HEK293 (cell line): Measurements from ENCODE around the gene KRTCAP3.

Experiments used
- CTCF ChIA-PET: fragments of 350-600 bp; formaldehyde crosslinking; extraction: SDS; loops from one replicate; lab custom pipeline; 2021; ENCODE audit warnings: antibody characterized with exemption; lab: Yijun Ruan, JAX
- POLR2A ChIA-PET: fragments of 300-600 bp; formaldehyde crosslinking; extraction: SDS; loops from one replicate; lab custom pipeline; 2020; ENCODE audit warnings: antibody characterized with exemption, inconsistent platforms; lab: Yijun Ruan, JAX
- H3K27ac ChIP-seq: fragments of 200-500 bp; sonication (Bioruptor generic); 2 replicates; pipeline ENCODE4 v1.5.1; 2014; ENCODE audit warnings: low read depth, low read length, control low read depth, inconsistent platforms; ENCODE audit errors: extremely low read depth
- H3K36me3 ChIP-seq, 2 experiments: fragments of 200-500 bp in 1 of 2; sonication (Bioruptor generic) in 1 of 2; 1 replicate in 1 of 2; 2 replicates in 1 of 2; pipeline ENCODE4 v1.5.1; 2014 to 2017; ENCODE audit warnings: inconsistent platforms in 2 of 2, low read length in 2 of 2; ENCODE audit not compliant: control insufficient read depth in 2 of 2, insufficient read depth in 1 of 2
- H3K4me1 ChIP-seq: fragments of 200-500 bp; sonication (Bioruptor generic); 2 replicates; pipeline ENCODE4 v1.5.1; 2014; ENCODE audit warnings: mild to moderate bottlenecking, low read length, inconsistent platforms; ENCODE audit not compliant: control insufficient read depth, insufficient read depth
- H3K4me3 ChIP-seq: 2 replicates; pipeline ENCODE4 v1.5.1; 2011; ENCODE audit warnings: low read depth, mild to moderate bottlenecking, control low read depth, low read length, moderate library complexity
- H3K9me3 ChIP-seq: fragments of 200-500 bp; sonication (Bioruptor generic); 2 replicates; pipeline ENCODE4 v1.5.1; 2014; ENCODE audit warnings: low read depth, low read length, inconsistent platforms; ENCODE audit not compliant: control insufficient read depth, insufficient read depth
- GLI2 ChIP-seq: fragments of 450-650 bp; formaldehyde crosslinking; IDR thresholded peaks from 2 replicates; pipeline ENCODE4; 2017; ENCODE audit warnings: missing biosample characterization, missing genetic modification characterization, low read depth, borderline replicate concordance
- SCRT1 ChIP-seq: fragments of 450-650 bp; formaldehyde crosslinking; IDR thresholded peaks from 2 replicates; pipeline ENCODE4 v1.5.1; 2016; ENCODE audit warnings: missing biosample characterization, missing genetic modification characterization, borderline replicate concordance
- SP3 ChIP-seq: fragments of 450-650 bp; formaldehyde crosslinking; IDR thresholded peaks from 2 replicates; pipeline ENCODE4 v1.5.1; 2016; ENCODE audit warnings: missing biosample characterization, missing genetic modification characterization
- ZBTB1 ChIP-seq: fragments of 450-650 bp; formaldehyde crosslinking; IDR thresholded peaks from 2 replicates; pipeline ENCODE4 v1.5.1; 2016; ENCODE audit warnings: missing biosample characterization, missing genetic modification characterization
- ZBTB26 ChIP-seq: fragments of 450-650 bp; formaldehyde crosslinking; optimal IDR thresholded peaks from 2 replicates; pipeline ENCODE3; 2016; ENCODE audit warnings: missing biosample characterization, mild to moderate bottlenecking, missing genetic modification characterization
- ZNF112 ChIP-seq: fragments of 450-650 bp; formaldehyde crosslinking; IDR thresholded peaks from 2 replicates; pipeline ENCODE4 v1.5.0; 2017; ENCODE audit warnings: missing biosample characterization, missing genetic modification characterization
- ZNF121 ChIP-seq: fragments of 450-650 bp; formaldehyde crosslinking; IDR thresholded peaks from 2 replicates; pipeline ENCODE4 v1.5.1; 2016; ENCODE audit warnings: missing biosample characterization, missing genetic modification characterization
- ZNF132 ChIP-seq: fragments of 450-650 bp; formaldehyde crosslinking; IDR thresholded peaks from 2 replicates; pipeline ENCODE4 v1.5.1; 2017; ENCODE audit warnings: missing biosample characterization, missing genetic modification characterization, borderline replicate concordance
- ZNF174 ChIP-seq: fragments of 450-650 bp; formaldehyde crosslinking; IDR thresholded peaks from 2 replicates; pipeline ENCODE4 v1.5.0; 2017; ENCODE audit warnings: missing biosample characterization, mild to moderate bottlenecking, missing genetic modification characterization
- ZNF202 ChIP-seq: fragments of 450-650 bp; formaldehyde crosslinking; IDR thresholded peaks from 2 replicates; pipeline ENCODE4 v1.5.1; 2016; ENCODE audit warnings: missing biosample characterization, missing genetic modification characterization, borderline replicate concordance
- ZNF26 ChIP-seq: fragments of 450-650 bp; formaldehyde crosslinking; IDR thresholded peaks from 2 replicates; pipeline ENCODE4 v1.5.1; 2016; ENCODE audit warnings: missing biosample characterization, missing genetic modification characterization
- ZNF341 ChIP-seq: fragments of 450-650 bp; formaldehyde crosslinking; IDR thresholded peaks from 2 replicates; pipeline ENCODE4; 2016; ENCODE audit warnings: low read depth, missing biosample characterization, missing genetic modification characterization
- ZNF354C ChIP-seq: fragments of 450-650 bp; formaldehyde crosslinking; IDR thresholded peaks from 2 replicates; pipeline ENCODE4 v1.5.1; 2016; ENCODE audit warnings: missing biosample characterization, missing genetic modification characterization, low read depth, borderline replicate concordance
- ZNF37A ChIP-seq: fragments of 450-650 bp; IDR thresholded peaks from 2 replicates; pipeline ENCODE4 v1.5.1; 2018; ENCODE audit warnings: missing biosample characterization, missing genetic modification characterization
- ZNF391 ChIP-seq: fragments of 450-650 bp; formaldehyde crosslinking; IDR thresholded peaks from 2 replicates; pipeline ENCODE4 v1.5.1; 2016; ENCODE audit warnings: low read depth, missing biosample characterization, missing genetic modification characterization, borderline replicate concordance
- ZNF398 ChIP-seq: fragments of 450-650 bp; formaldehyde crosslinking; IDR thresholded peaks from 2 replicates; pipeline ENCODE4 v1.5.1; 2017; ENCODE audit warnings: missing biosample characterization, missing genetic modification characterization
- ZNF416 ChIP-seq: fragments of 450-650 bp; formaldehyde crosslinking; IDR thresholded peaks from 2 replicates; pipeline ENCODE4 v1.5.1; 2016; ENCODE audit warnings: missing biosample characterization, missing genetic modification characterization
- ZNF501 ChIP-seq: fragments of 450-650 bp; formaldehyde crosslinking; IDR thresholded peaks from 2 replicates; pipeline ENCODE4 v1.5.1; 2016; ENCODE audit warnings: missing biosample characterization, missing genetic modification characterization
- ZNF585B ChIP-seq: fragments of 450-650 bp; formaldehyde crosslinking; IDR thresholded peaks from 2 replicates; pipeline ENCODE4 v1.5.1; 2016; ENCODE audit warnings: missing biosample characterization, missing genetic modification characterization
- ZNF623 ChIP-seq: fragments of 450-650 bp; formaldehyde crosslinking; IDR thresholded peaks from 2 replicates; pipeline ENCODE4 v1.5.1; 2016; ENCODE audit warnings: missing biosample characterization, missing genetic modification characterization
- ZNF639 ChIP-seq: fragments of 450-650 bp; formaldehyde crosslinking; IDR thresholded peaks from 2 replicates; pipeline ENCODE4 v1.5.1; 2016; ENCODE audit warnings: missing biosample characterization, missing genetic modification characterization
- ZNF658 ChIP-seq: fragments of 450-650 bp; formaldehyde crosslinking; IDR thresholded peaks from 2 replicates; pipeline ENCODE4; 2016; ENCODE audit warnings: missing biosample characterization, missing genetic modification characterization
- ZNF677 ChIP-seq: fragments of 450-650 bp; IDR thresholded peaks from 2 replicates; pipeline ENCODE4 v1.5.0; 2018; ENCODE audit warnings: missing biosample characterization, mild to moderate bottlenecking, missing genetic modification characterization, moderate library complexity
- ZNF792 ChIP-seq: fragments of 450-650 bp; formaldehyde crosslinking; IDR thresholded peaks from 2 replicates; pipeline ENCODE4 v1.5.1; 2016; ENCODE audit warnings: missing biosample characterization, missing genetic modification characterization
- ZNF843 ChIP-seq: fragments of 450-650 bp; formaldehyde crosslinking; IDR thresholded peaks from 2 replicates; pipeline ENCODE4 v1.5.1; 2016; ENCODE audit warnings: missing biosample characterization, missing genetic modification characterization
- ZXDB ChIP-seq: fragments of 450-650 bp; formaldehyde crosslinking; IDR thresholded peaks from 2 replicates; pipeline ENCODE4 v1.5.1; 2016; ENCODE audit warnings: missing biosample characterization, missing genetic modification characterization

The KRTCAP3 gene

GRCh38 chr2:27442920-27443282, 720 bp downstream of the KRTCAP3 start:
- Histone ChIP-seq H3K27ac (no peak overlapping the region), H3K4me1 (no peaks in the 10 kb centered on the region), H3K4me3 (no peak overlapping the region), H3K36me3 (peaks cover 24 to 76% of the 10 kb centered on the region in 2 experiments), H3K9me3 (no peaks in the 10 kb centered on the region)
- POLR2A ChIA-PET, result interaction anchor here (1.0 to 1.2 kb wide), 2 partner anchors 14 to 15 kb away, joined by 3 read pairs; partner anchors contain the start of gene NRBP1
- CTCF ChIA-PET, result no interaction called here
- TF ChIP-seq ZBTB26 (tag by site-specific recombination), result no peak
- no peak for TF ChIP-seq GLI2 (tag by site-specific recombination)
- no peak for TF ChIP-seq ZNF843 (tag by site-specific recombination)
- TF ChIP-seq ZNF174 (tag by site-specific recombination), result no peak
- TF ChIP-seq ZNF26 (tag by site-specific recombination), result no peak
- no peak for TF ChIP-seq ZNF341 (tag by site-specific recombination)
- no peak for TF ChIP-seq ZNF639 (tag by site-specific recombination)
- TF ChIP-seq ZNF398 (tag by site-specific recombination), result no peak

GRCh38 chr2:27445155-27445554, 3.0 kb downstream of the KRTCAP3 start:
- ChIA-PET POLR2A (interaction anchor here (0.6 kb wide), 1 partner anchor 105 kb away, joined by 3 read pairs; no protein-coding TSS in a partner anchor), CTCF (no interaction called here)
- H3K4me1 ChIP-seq, result no peaks in the 10 kb centered on the region
- H3K36me3 ChIP-seq, result peaks cover 7 to 74% of the 10 kb centered on the region in 2 experiments
- no peak overlapping the region for H3K4me3 ChIP-seq
- no peak for TF ChIP-seq ZNF354C
- TF ChIP-seq ZNF658 (tag by site-specific recombination), result no peak
- TF ChIP-seq ZNF391 (tag by site-specific recombination), result no peak
- no peak for TF ChIP-seq ZNF677 (tag by site-specific recombination)
- no peak for TF ChIP-seq ZNF121
- H3K27ac ChIP-seq, result no peak overlapping the region
- no peaks in the 10 kb centered on the region for H3K9me3 ChIP-seq

- Histone ChIP-seq H3K27ac (no peak overlapping the region), H3K9me3 (no peaks in the 10 kb centered on the region), H3K4me1 (no peaks in the 10 kb centered on the region), H3K4me3 (no peak overlapping the region), H3K36me3 (peaks cover 7 to 72% of the 10 kb centered on the region in 2 experiments)
- CTCF ChIA-PET, result no interaction called here
- POLR2A ChIA-PET, result no interaction called here
- TF ChIP-seq ZNF26 (tag by site-specific recombination), result no peak
- no peak for TF ChIP-seq ZNF501 (tag by site-specific recombination)
- no peak for TF ChIP-seq ZNF112 (tag by site-specific recombination)
- TF ChIP-seq SCRT1 (tag by site-specific recombination), result no peak
- TF ChIP-seq ZNF132 (tag by site-specific recombination), result no peak
- TF ChIP-seq ZNF416 (tag by site-specific recombination), result no peak
- no peak for TF ChIP-seq ZXDB (tag by site-specific recombination)
- no peak for TF ChIP-seq ZNF623
- no peak for TF ChIP-seq ZNF792 (tag by site-specific recombination)
- TF ChIP-seq ZNF202 (tag by site-specific recombination), result no peak
- no peak for TF ChIP-seq ZNF37A (tag by site-specific recombination)
- no peak for TF ChIP-seq ZNF585B (tag by site-specific recombination)
- no peak for TF ChIP-seq ZBTB1 (tag by site-specific recombination)
- no peak for TF ChIP-seq SP3
Observed at GRCh38 chr2:27445615-27446014, 3.4 kb downstream of the KRTCAP3 start.
